ENCODE results near the gene INSR. TPM values are rescaled to one million over a fixed set of nuclear protein-coding genes. Genes with fewer than 3 reads are reported as not detected.

The INSR gene
- total and polyA plus RNA-seq, 2 of the 8 experiments (the other 6 are each of a cell fraction or from before 2014, with no cell fraction given): 13.1 to 48.7 TPM

- Histone ChIP-seq H4K20me1 (replicated peaks in 1 of 2; ENCODE audit: control insufficient read depth in 1 of 2, insufficient read depth in 2 of 2, low read length in 2 of 2) (no peaks in the 10 kb centered on the region), H3K4ac (replicated peaks; ENCODE audit: insufficient read length, low read depth, low read length) (no peak overlapping the region), H3K79me2 (ENCODE audit: control insufficient read depth in 1 of 2, insufficient read depth in 2 of 2, low read length in 2 of 2) (no peaks in the 10 kb centered on the region), H4K91ac (replicated peaks; ENCODE audit: insufficient read length, low read length) (no peak overlapping the region), H2BK12ac (ENCODE audit: low read depth, low read length) (no peak overlapping the region), H4K8ac (ENCODE audit: extremely low read depth, insufficient read depth, low read length) (no peak overlapping the region), H3K27me3 (replicated peaks in 1 of 4; ENCODE audit: control insufficient read depth in 3 of 4, extremely low read depth in 1 of 4, insufficient read depth in 3 of 4, low read length in 3 of 4) (no peaks in the 10 kb centered on the region), H3K9ac (replicated peaks in 1 of 4; ENCODE audit: extremely low read depth in 1 of 4, low read depth in 3 of 4, low read length in 3 of 4) (no peak overlapping the region), H3K79me1 (ENCODE audit: low read depth, low read length) (no peaks in the 10 kb centered on the region), H2BK20ac (ENCODE audit: low read length) (no peak overlapping the region), H3K14ac (ENCODE audit: insufficient read length) (no peak overlapping the region), H4K5ac (ENCODE audit: insufficient read length, low read depth, low read length) (no peak overlapping the region), H3K4me3 (ENCODE audit: extremely low read depth in 1 of 4, insufficient read depth in 2 of 4, low read depth in 3 of 4, low read length in 4 of 4) (no peak overlapping the region), H3K27ac (ENCODE audit: low read depth, low read length) (no peak overlapping the region), H2BK120ac (replicated peaks; ENCODE audit: low read depth, low read length) (no peak overlapping the region), H3K56ac (replicated peaks; ENCODE audit: insufficient read length, low read depth, low read length) (no peak overlapping the region), H2AK5ac (ENCODE audit: low read depth, low read length) (no peak overlapping the region), H2BK5ac (ENCODE audit: low read depth, low read length) (no peak overlapping the region), H3K9me3 (ENCODE audit: insufficient read depth in 2 of 2, low read depth in 1 of 2, low read length in 1 of 2) (peaks cover 2 to 3% of the 10 kb centered on the region in 2 experiments; a peak in 1 of 4 replicates), H3K23me2 (ENCODE audit: low read depth, low read length) (no peaks in the 10 kb centered on the region), H3K23ac (ENCODE audit: insufficient read length) (no peak overlapping the region), H3K4me2 (ENCODE audit: insufficient read depth in 1 of 2, low read depth in 2 of 2, low read length in 2 of 2) (no peak overlapping the region), H3K4me1 (replicated peaks in 1 of 4; ENCODE audit: control insufficient read depth in 3 of 4, insufficient read depth in 4 of 4, low read length in 3 of 4) (no peaks in the 10 kb centered on the region), H3K36me3 (ENCODE audit: control insufficient read depth in 2 of 4, insufficient read depth in 4 of 4, low read length in 3 of 4) (peaks cover 6 to 43% (median 26%) of the 10 kb centered on the region in 4 experiments; a peak in 7 of 8 replicates), H3K18ac (ENCODE audit: extremely low read depth, low read length) (no peak overlapping the region), H2BK15ac (ENCODE audit: low read length) (no peak overlapping the region), H2AFZ (ENCODE audit: low read length) (no peak overlapping the region)
- ChIA-PET POLR2A (ENCODE audit: partially characterized antibody) (no interaction called here), CTCF (ENCODE audit: partially characterized antibody) (interaction anchor here (1.1 to 1.6 kb wide), 3 partner anchors 10 kb away, joined by 4 to 10 read pairs (median 4); no protein-coding TSS in a partner anchor)
- TF ChIP-seq ATF3 (IDR thresholded peaks at IDR 0.05; ENCODE audit: insufficient read depth, low read depth, low read length): no peak
- TF ChIP-seq CREB1 (IDR thresholded peaks at IDR 0.05): no peak
- no peak for TF ChIP-seq BRCA1 (IDR thresholded peaks at IDR 0.05; ENCODE audit: low read depth, low read length)
- no peak for TF ChIP-seq JUN (IDR thresholded peaks at IDR 0.05; ENCODE audit: low read depth, low read length)
- no peak for DNase-seq (ENCODE audit: low read depth in 1 of 2, low spot score in 2 of 2)
- WGBS, 2 experiments (ENCODE audit: extremely low coverage in 1 of 2, insufficient coverage in 1 of 2, insufficient read length in 1 of 2, insufficient replicate concordance in 2 of 2, low coverage in 1 of 2, low lambda C conversion rate in 2 of 2, missing lambda C conversion rate in 1 of 2): 100% methylated on average over 1 of the region's 1 CpG; no CpG with 5 or more reads in 1 of the 2 experiments
- no peak for FAIRE-seq
Observed at GRCh38 chr19:7139095-7139494, 155.1 kb downstream of the INSR start.

Measured in H1 (cell line).